ENCODE measurements around the gene DCTN1.

DNA sequence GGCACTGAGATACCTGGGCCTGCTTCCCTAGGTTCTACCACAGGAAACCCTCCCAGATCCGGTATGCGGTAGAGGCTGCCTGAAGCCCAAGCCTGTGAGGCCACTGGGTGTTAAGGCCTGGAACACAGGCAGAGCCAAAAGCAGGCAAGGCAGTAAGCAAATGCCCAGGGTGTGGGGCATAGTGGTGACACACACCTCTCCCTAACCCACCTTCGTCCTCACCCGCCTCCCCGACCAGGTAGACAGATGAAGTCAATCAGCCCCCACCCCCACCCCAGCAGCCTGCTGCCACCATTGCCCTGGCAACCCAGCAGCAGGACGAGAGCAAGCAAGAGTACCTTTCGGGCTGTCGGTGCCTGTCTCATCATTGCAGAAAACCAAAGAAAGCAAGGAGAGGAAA lies 6.1 kb downstream of the DCTN1 start:
- TF ChIP-seq, protein P1, sequence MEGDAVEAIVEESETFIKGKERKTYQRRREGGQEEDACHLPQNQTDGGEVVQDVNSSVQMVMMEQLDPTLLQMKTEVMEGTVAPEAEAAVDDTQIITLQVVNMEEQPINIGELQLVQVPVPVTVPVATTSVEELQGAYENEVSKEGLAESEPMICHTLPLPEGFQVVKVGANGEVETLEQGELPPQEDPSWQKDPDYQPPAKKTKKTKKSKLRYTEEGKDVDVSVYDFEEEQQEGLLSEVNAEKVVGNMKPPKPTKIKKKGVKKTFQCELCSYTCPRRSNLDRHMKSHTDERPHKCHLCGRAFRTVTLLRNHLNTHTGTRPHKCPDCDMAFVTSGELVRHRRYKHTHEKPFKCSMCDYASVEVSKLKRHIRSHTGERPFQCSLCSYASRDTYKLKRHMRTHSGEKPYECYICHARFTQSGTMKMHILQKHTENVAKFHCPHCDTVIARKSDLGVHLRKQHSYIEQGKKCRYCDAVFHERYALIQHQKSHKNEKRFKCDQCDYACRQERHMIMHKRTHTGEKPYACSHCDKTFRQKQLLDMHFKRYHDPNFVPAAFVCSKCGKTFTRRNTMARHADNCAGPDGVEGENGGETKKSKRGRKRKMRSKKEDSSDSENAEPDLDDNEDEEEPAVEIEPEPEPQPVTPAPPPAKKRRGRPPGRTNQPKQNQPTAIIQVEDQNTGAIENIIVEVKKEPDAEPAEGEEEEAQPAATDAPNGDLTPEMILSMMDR (IDR thresholded peaks at IDR 0.05; ENCODE audit: extremely low read depth in 1 of 2, insufficient read depth in 1 of 2, low read depth in 1 of 2, low read length in 2 of 2) = no peak
- TF ChIP-seq POLR2A (IDR thresholded peaks at IDR 0.05; ENCODE audit: low read depth, low read length) (no peak), POLR2AphosphoS5 (IDR thresholded peaks at IDR 0.05; ENCODE audit: insufficient read depth, low read depth, low read length) (no peak), EZH2 (IDR thresholded peaks at IDR 0.05; ENCODE audit: borderline replicate concordance, low read depth, low read length, severe bottlenecking) (no peak)
